Endothelial cell of umbilical vein (primary cell): Measurements from ENCODE around the gene MYOF.

Experiments
- CTCF ChIP-seq, 2 donors: IDR thresholded peaks; 1 replicate in 1 of 2; 2 replicates in 1 of 2; pipeline ENCODE4 v1.5.1; 2011; ENCODE audit warnings: low read length in 2 of 2, mild to moderate bottlenecking in 2 of 2, moderate library complexity in 2 of 2, control low read depth in 1 of 2, inconsistent platforms in 1 of 2, low read depth in 1 of 2; ENCODE audit not compliant: insufficient read depth in 1 of 2; ENCODE audit errors: extremely low read depth in 1 of 2
- EZH2 ChIP-seq: IDR thresholded peaks from 2 replicates; pipeline ENCODE4 v1.6.1; 2012; ENCODE audit warnings: borderline replicate concordance, low read depth, mild to moderate bottlenecking, moderate library complexity, low read length, inconsistent platforms; ENCODE audit not compliant: severe bottlenecking
- POLR2A ChIP-seq: IDR thresholded peaks from 2 replicates; pipeline ENCODE4 v1.6.1; 2012; ENCODE audit warnings: low read depth, mild to moderate bottlenecking, control low read depth, low read length
- POLR2AphosphoS5 ChIP-seq: IDR thresholded peaks from 2 replicates; pipeline ENCODE4 v1.6.1; 2012; ENCODE audit warnings: low read depth, mild to moderate bottlenecking, control low read depth, low read length, moderate library complexity; ENCODE audit not compliant: insufficient read depth

GRCh38 chr10:93412801-93413200, 69.3 kb downstream of the MYOF start:
- TF ChIP-seq POLR2A = no peak
- TF ChIP-seq POLR2AphosphoS5 = no peak
- TF ChIP-seq CTCF (IDR thresholded peaks at IDR 0.05; ENCODE audit: extremely low read depth in 1 of 2, insufficient read depth in 1 of 2, low read depth in 1 of 2, low read length in 2 of 2) = no peak
- TF ChIP-seq EZH2 = no peak
